Activated CD4-positive, alpha-beta memory T cell treated with anti-CD3 and anti-CD28 coated beads, Interleukin-2, amount 10 ng/mL, durations not matched to agents 7 days and 5 days (primary cell): ENCODE measurements around the gene NDRG2. TPM values are rescaled to one million over a fixed set of nuclear protein-coding genes. Genes with fewer than 3 reads are reported as not detected.

Source experiments
- CTCF ChIA-PET: fragments of 350-600 bp; sonication (Branson Sonifier 250); formaldehyde crosslinking; loops from one replicate; lab custom pipeline; 2021; ENCODE audit warnings: antibody characterized with exemption, inconsistent platforms; lab: Charles Lee
- POLR2A ChIA-PET: fragments of 350-600 bp; sonication (Branson Sonifier 250); formaldehyde crosslinking; loops from one replicate; lab custom pipeline; 2021; ENCODE audit warnings: antibody characterized with exemption; lab: Charles Lee
- DNase-seq: peaks from one replicate; pipeline ENCODE4 v3.0.0-alpha.2; 2020
- H3K27ac Mint-ChIP-seq: one replicate; pipeline ENCODE4 v1.8.0; 2021; ENCODE audit warnings: mild to moderate bottlenecking, mixed read lengths
- H3K27me3 Mint-ChIP-seq: one replicate; pipeline ENCODE4 v1.8.0; 2021; ENCODE audit warnings: mixed read lengths
- H3K36me3 Mint-ChIP-seq: one replicate; pipeline ENCODE4 v1.8.0; 2021; ENCODE audit warnings: low read depth, mixed read lengths
- H3K4me1 Mint-ChIP-seq: one replicate; pipeline ENCODE4 v1.8.0; 2021; ENCODE audit warnings: mixed read lengths
- H3K4me3 Mint-ChIP-seq: one replicate; pipeline ENCODE4 v1.8.0; 2021; ENCODE audit warnings: mild to moderate bottlenecking, mixed read lengths
- H3K9me3 Mint-ChIP-seq: one replicate; pipeline ENCODE4 v1.8.0; 2021; ENCODE audit warnings: mixed read lengths
- total RNA-seq, 2 experiments: library from RNA; stranded (reverse); gene quantifications; one replicate each; pipeline ENCODE4 v1.2.3, GENCODE V29; 2021

Gene NDRG2
- total RNA-seq, 2 experiments from 2014 or later = 8.3 to 8.5 TPM

DNA sequence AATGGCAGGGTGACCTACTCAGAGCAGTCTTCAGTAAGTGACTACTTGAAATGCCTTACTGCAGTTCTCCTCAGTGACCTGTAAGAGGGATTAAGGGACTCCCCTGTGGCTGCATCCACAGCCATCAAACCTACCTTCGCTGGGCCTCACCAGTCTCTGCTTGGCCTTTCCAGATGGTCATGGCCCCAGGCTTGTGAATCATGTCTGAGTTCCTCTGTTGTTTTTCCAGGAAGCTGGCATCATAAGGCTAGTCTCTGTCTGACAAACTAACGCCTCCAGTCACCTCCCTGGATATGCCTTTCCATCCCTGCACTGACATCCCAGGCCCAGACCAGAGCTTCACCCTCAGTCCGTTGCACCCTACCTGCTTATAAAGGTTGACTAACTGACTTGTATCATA is 55.5 kb downstream of the NDRG2 start:
- ChIA-PET POLR2A (no interaction called here), CTCF (interaction anchor here (3.5 kb wide), 1 partner anchor 12 kb away, joined by 42 read pairs; no protein-coding TSS in a partner anchor)
- Mint-ChIP-seq H3K27ac (no peak overlapping the region), H3K9me3 (no peaks in the 10 kb centered on the region), H3K4me3 (no peak overlapping the region), H3K4me1 (peaks cover 9% of the 10 kb centered on the region), H3K27me3 (peaks cover 47% of the 10 kb centered on the region), H3K36me3 (no peaks in the 10 kb centered on the region)
- DNase-seq = no peak

Other genes with a start within 250 kb of the NDRG2 start
- 1 to 10 TPM; 5.6 to 5.9 TPM for gene RNASE6, start 243.8 kb downstream of the NDRG2 start, total RNA-seq
- not detected for gene RNASE1, start 222.2 kb downstream of the NDRG2 start, total RNA-seq
- gene RNASE3, start 133.7 kb downstream of the NDRG2 start, total RNA-seq = not detected
- gene RNASE2, start 69.6 kb downstream of the NDRG2 start, total RNA-seq = not detected
- gene METTL17, start 35.1 kb downstream of the NDRG2 start, total RNA-seq = 10 to 100 TPM; 81.9 to 82.0 TPM
- gene SLC39A2, start 25.8 kb downstream of the NDRG2 start, total RNA-seq = not detected
- not detected for gene TPPP2, start 5.2 kb upstream of the NDRG2 start, total RNA-seq
- not detected for gene RNASE13, start 9.7 kb upstream of the NDRG2 start, total RNA-seq
- gene RNASE7, start 17.3 kb upstream of the NDRG2 start, total RNA-seq = not detected
- gene RNASE8, start 32.8 kb upstream of the NDRG2 start, total RNA-seq = not detected
- gene ARHGEF40, start 45.2 kb upstream of the NDRG2 start, total RNA-seq = under 1 TPM; 0.18 to 0.28 TPM
- gene ZNF219, start 73.6 kb upstream of the NDRG2 start, total RNA-seq = 1 to 10 TPM; 5.3 to 5.8 TPM
- gene TMEM253, start 76.0 kb upstream of the NDRG2 start, total RNA-seq = not detected
- gene OR5AU1, start 131.0 kb upstream of the NDRG2 start, total RNA-seq = not detected
- 100 to 1,000 TPM; 689 to 710 TPM for gene HNRNPC, start 244.4 kb upstream of the NDRG2 start, total RNA-seq